ENCODE data around the gene DEXI.

DNA sequence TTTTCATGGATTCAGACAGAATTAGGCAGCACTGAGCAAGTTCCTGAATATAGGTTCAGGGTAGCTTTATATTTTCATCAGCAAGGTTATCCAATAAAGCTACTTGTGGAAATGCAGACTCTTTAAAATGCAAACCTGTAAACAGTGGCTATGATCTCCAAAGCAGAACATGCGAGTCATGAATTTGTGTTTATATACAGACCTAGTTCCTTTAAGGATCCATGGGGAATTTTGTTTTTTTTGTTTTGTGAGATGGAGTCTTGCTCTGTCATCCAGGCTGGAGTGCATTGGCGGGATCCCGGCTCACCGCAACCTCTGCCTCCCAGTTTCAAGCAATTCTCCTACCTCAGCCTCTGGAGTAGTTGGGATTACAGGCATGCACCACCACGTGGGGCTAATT is 16.9 kb upstream of the DEXI start:
- TF ChIP-seq, protein P1, sequence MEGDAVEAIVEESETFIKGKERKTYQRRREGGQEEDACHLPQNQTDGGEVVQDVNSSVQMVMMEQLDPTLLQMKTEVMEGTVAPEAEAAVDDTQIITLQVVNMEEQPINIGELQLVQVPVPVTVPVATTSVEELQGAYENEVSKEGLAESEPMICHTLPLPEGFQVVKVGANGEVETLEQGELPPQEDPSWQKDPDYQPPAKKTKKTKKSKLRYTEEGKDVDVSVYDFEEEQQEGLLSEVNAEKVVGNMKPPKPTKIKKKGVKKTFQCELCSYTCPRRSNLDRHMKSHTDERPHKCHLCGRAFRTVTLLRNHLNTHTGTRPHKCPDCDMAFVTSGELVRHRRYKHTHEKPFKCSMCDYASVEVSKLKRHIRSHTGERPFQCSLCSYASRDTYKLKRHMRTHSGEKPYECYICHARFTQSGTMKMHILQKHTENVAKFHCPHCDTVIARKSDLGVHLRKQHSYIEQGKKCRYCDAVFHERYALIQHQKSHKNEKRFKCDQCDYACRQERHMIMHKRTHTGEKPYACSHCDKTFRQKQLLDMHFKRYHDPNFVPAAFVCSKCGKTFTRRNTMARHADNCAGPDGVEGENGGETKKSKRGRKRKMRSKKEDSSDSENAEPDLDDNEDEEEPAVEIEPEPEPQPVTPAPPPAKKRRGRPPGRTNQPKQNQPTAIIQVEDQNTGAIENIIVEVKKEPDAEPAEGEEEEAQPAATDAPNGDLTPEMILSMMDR (IDR thresholded peaks at IDR 0.05) = no peak
- TF ChIP-seq POLR2AphosphoS5 (IDR thresholded peaks at IDR 0.05) (no peak), EP300 (IDR thresholded peaks at IDR 0.05) (no peak)
